Stimulated activated CD4-positive, alpha-beta T cell treated with anti-CD3 and anti-CD28 coated beads, Interleukin-1b, Interleukin-23, amount 100 ng/mL, for 4 hours (primary cell): ENCODE results near the gene NFKBIB.
A peak's percentile ranks its signal among the peaks of the same experiment; 100 is the strongest.
"Not testable (repeated sequence)": the region's sequence is repeated elsewhere in the genome, so short reads cannot be mapped to it uniquely, and the experiment has no call there.

Experiments used
- DNase-seq, 2 donors: peaks; one replicate each; pipeline ENCODE4 v3.0.0-alpha.2; 2020; ENCODE audit warnings: low read depth in 2 of 2

NFKBIB gene

GRCh38 chr19:38928391-38929001, 28.7 kb downstream of the NFKBIB start:
- no peak for DNase-seq

GRCh38 chr19:38929929-38930775, 30.4 kb downstream of the NFKBIB start, which contains the start of gene SARS2:
SARS2 (minus strand) TSS chr19:38930763; CDS start chr19:38930736, 27 bp downstream.
- peak; percentile 86 to 91 for DNase-seq

GRCh38 chr19:38930776-38931520, 31.2 kb downstream of the NFKBIB start, which contains the start of gene MRPS12:
MRPS12 (plus strand) TSS chr19:38930944; CDS start chr19:38931295, 351 bp downstream.
- DNase-seq: peak; percentile 93 to 95

- DNase-seq: no peak
These were observed 31.7 kb downstream of the NFKBIB start for GRCh38 chr19:38931521-38931793.

GRCh38 chr19:38932425-38933179, 32.8 kb downstream of the NFKBIB start:
- DNase-seq: peak in 1 of 2 donors; percentile 26

- DNase-seq: no peak
These were observed 33.8 kb downstream of the NFKBIB start for GRCh38 chr19:38933544-38933943.

GRCh38 chr19:38939957-38940356, 40.2 kb downstream of the NFKBIB start:
- no peak for DNase-seq

GRCh38 chr19:38941466-38941865, 41.7 kb downstream of the NFKBIB start:
- not testable (repeated sequence) for DNase-seq

- DNase-seq: no peak
These were observed 42.2 kb downstream of the NFKBIB start for GRCh38 chr19:38941979-38942378.

- DNase-seq: no peak
These were observed 42.9 kb downstream of the NFKBIB start for GRCh38 chr19:38942471-38943181.

- DNase-seq: no peak
These were observed 45.3 kb downstream of the NFKBIB start for GRCh38 chr19:38944981-38945506.

GRCh38 chr19:38945562-38946228, 45.9 kb downstream of the NFKBIB start:
- no peak for DNase-seq

GRCh38 chr19:38946229-38947010, 46.7 kb downstream of the NFKBIB start:
- DNase-seq: no peak

GRCh38 chr19:38949580-38950367, 50.0 kb downstream of the NFKBIB start:
- peak; percentile 79 to 82 for DNase-seq

- DNase-seq: no peak
These were observed 51.4 kb downstream of the NFKBIB start for GRCh38 chr19:38951187-38951586.

GRCh38 chr19:38952395-38953165, 52.8 kb downstream of the NFKBIB start:
- no peak for DNase-seq

GRCh38 chr19:38953677-38954076, 53.9 kb downstream of the NFKBIB start:
- DNase-seq: no peak

GRCh38 chr19:38956264-38956663, 56.5 kb downstream of the NFKBIB start:
- DNase-seq: no peak
